ENCODE data around the gene PAPPA2. TPM values are rescaled to one million over a fixed set of nuclear protein-coding genes. Genes with fewer than 3 reads are reported as not detected.

Gene PAPPA2
- total RNA-seq, 1 experiment from 2014 or later = 0.06 TPM

DNA sequence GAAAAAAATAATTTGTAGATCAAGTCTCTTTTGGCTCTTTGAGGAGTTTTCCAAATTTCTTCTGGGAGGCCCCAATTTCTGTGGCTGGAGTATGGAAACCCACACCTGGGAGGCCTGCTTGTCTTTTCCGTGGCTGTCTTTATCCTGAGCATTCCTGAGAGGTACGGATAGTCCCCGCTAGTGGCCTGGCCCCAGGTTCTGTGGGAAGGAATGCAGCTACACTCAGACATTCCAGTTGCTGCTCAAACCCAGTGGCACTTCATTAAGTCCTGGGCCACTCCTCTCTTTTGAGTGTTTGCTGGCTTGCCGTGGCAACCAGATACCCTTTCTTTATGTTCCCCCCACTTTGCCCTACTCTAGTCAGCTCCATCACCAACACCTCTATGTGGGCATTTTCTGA is 391.1 kb downstream of the PAPPA2 start:
- no peak for DNase-seq (ENCODE audit: low read depth)

DNA sequence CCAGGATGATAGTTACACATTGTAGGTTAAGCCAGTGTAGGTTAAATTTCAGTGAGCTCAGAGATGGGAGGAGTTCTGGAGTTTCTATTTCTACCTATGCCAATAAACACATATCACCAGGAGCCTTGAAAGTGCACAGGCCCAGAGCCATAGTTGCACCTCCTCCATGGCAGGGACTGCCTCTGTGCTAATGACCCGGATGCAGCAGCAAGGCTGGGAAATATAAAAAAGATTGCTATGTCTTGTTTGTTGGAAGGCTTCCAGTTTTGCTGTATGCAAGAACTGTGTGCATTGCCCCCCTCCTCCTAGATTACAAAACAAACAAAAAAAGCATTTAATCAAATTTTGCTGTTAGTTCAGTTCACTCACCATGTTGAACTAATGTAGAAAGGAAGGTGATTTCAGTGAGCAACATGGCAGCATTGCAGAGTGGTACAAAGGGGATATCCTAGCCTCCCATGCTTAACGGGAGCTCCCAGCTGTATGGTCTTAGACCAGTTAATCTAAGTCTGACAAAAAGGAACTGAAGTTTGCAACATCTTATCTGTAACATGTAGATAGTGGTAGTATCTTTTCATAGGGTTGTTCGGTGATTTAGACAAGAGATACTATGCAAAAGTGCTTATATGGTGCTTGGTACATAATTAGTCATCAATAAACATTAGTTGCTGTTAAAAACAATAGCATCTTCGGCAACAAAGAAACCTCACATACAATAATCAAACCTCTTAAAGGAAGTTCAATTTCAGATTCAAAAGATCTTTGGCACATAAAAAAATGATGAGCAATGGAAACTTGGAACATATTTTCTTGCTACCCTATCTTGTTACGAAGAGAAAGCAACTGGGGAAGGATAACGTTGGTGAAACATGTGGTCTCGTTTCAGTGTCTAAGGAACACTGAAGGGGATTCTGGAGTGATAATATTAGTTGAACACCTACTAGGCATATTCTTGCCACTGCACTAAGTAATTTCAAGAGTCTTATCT is 392.1 kb downstream of the PAPPA2 start:
- DNase-seq (ENCODE audit: low read depth) = no peak

DNA sequence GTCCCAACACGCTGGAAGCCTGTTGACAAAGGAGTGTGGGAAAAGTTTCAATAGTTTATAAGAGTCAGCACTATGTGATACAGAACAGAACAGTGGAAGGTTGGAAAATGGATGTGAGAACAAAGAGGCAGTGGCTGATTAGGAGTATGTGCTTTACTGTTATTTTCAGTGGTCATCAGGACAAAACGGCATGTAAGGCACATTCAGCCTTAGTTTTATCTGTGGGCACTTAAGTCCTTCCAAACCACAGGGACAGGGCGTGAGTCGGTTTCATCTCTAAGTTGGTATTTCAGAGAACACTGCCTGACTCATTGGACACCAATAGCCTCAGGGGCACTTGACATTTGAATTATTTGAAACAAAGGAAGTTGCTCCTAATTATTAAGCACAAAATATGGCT is 394.7 kb downstream of the PAPPA2 start:
- DNase-seq (ENCODE audit: low read depth) = no peak

DNA sequence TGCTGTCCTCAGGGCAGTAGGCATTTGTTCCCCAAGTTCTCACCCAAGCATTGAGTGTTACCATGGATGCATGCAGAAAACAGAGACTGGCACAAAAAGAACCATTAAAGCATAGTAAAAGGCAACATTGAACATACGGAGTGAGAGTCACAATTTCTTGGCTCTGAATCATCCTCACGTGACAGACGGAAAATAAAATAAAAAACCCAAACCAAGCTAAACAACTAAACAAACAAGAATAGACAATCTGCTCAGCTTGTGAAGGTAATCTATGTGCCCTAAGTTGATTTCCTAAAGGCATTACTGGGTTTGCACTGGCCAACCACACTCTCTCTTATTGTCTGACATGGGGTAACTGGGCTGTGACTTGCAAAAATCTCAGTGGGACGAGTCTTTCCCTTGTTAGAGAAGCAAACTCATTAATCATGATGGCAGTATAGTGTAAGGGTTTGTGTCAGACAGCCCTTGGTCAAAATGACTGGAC is 395.5 kb downstream of the PAPPA2 start:
- DNase-seq (ENCODE audit: low read depth) = no peak

DNA sequence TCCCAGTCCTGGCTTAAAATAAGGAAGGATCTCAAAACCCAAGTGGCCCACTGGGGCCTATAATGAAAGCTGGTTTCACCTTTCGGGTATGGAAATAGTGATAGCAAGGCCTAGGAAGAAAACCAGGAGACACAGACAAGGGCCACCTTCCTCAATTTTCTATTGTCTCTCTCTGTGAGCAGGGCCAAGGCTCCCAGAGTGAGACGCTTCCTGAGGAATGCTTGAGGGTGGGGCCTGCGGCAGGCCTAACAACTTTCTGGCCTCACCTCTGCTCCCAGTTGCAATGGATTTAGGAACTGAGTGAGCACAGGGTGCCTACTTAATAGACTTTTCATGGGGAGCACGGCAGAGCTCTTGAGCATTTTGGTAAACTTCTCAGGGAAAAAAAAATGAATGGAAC is 400.6 kb downstream of the PAPPA2 start:
- DNase-seq (ENCODE audit: low read depth) = no peak

DNA sequence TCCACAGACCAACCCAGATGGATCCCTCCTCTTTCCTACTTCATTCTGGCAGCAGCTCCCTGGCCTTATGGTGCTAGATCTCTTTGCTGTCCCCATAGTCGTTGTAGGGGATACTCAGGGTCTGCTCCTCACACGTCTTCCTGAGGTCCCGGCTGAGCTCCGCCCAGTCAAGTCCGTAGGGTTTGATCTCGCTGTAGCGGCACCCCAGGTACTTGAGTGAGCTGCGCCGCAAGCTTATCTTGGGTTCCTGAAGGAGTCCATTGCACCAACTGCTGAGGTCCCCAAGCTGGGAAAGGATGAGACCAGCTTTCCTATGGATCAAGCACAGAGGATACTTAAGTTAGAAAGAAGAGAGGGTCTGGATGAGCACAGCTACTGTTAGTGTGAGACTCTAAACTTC is 401.2 kb downstream of the PAPPA2 start:
- DNase-seq (ENCODE audit: low read depth) = no peak

DNA sequence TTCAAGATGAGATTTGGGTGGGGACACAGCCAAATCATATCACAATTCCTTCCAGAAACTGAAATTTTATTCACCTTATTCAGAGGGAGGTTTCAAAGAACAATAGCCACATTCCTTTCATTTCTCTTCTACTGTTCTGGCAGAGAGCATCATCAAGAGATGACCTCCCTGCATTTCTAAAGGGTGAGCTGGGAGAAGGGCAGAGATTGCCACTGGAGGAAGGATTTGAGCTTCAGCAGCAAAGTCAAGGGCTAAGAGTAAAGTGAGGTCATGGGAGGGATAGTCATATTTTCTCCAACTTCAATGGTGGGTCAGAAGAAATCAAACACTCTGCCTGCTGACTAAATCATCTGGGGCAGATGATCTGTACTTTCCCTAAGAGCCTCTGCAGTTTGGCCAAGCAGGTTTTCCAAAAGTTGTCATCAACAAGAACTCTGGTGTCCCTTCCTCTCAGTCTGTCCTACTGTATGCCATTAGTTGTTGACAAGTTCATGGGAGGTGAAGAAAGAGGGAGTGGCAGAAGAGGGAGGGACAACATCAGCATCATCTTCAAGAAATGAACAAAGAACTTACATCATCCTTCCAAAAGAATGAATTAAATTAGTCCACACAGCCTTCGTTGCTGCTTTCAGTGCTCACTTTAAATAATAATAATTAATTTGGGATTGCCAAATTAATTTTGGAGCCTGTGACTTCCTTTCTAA is 403.2 kb downstream of the PAPPA2 start:
- no peak for DNase-seq (ENCODE audit: low read depth)

DNA sequence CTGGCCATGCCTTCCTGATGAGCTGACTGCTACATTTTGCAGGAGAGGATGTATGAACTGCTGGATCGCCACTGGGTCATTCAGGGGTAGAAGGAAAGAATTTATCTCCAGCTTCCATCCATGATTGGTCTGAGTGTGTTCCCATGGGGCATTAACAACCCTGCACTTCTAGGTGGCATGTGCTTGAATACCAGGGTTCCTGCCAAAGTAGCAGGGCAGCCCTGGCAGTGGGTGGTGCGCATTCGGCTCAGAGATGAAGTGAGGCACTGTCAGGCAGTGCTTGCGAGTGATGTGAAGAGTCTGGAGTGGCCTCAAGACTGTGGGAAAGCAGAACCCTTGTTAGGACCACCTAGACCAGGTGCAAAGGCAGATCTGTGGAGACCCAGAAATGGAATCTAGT is 406.6 kb downstream of the PAPPA2 start:
- no peak for DNase-seq (ENCODE audit: low read depth)

DNA sequence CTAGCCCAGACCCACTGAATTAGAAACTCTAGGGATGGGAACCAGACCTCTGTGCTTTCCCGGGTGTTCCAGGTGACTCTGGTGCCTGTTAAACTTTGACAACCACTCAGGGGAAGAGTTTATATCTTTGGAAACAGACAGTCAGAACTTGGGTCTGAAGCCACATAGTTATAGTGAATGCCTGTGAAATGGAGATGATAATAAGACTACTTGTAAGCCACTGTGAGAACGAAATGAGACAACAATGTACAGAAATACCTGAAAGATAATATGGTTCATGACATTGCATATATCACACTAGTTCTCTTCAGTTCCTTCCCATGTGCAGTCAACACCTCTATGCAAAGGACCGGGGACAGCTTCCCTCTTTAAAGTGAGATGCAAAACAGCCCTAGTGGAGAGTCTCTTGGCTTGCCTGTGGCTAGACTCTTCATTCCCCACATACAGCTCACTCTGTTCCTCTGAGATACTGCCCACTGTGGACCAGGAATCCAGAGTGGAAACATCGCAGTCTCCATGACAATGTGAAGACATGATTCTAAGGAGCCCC is 414.1 kb downstream of the PAPPA2 start:
- no peak for DNase-seq (ENCODE audit: low read depth)

DNA sequence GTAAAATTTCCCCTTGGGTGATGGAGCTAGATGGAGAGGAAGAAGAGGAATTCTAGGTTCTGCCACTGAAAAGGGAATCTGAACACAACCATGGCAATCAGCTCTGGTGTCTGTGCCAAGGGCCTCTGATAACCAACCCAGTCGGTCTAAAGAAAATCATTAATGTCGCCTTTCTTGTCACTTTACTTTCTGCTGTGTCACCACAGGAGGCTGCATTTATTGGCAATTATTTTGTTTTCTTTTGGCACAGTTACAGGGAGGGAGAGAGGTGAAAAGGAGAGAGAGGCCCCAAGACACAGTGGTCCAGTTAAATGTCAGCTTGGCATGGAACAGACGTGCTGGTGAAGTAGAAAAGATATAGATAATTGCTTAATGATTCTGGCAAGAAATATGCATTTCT is 414.6 kb downstream of the PAPPA2 start:
- DNase-seq (ENCODE audit: low read depth) = no peak

DNA sequence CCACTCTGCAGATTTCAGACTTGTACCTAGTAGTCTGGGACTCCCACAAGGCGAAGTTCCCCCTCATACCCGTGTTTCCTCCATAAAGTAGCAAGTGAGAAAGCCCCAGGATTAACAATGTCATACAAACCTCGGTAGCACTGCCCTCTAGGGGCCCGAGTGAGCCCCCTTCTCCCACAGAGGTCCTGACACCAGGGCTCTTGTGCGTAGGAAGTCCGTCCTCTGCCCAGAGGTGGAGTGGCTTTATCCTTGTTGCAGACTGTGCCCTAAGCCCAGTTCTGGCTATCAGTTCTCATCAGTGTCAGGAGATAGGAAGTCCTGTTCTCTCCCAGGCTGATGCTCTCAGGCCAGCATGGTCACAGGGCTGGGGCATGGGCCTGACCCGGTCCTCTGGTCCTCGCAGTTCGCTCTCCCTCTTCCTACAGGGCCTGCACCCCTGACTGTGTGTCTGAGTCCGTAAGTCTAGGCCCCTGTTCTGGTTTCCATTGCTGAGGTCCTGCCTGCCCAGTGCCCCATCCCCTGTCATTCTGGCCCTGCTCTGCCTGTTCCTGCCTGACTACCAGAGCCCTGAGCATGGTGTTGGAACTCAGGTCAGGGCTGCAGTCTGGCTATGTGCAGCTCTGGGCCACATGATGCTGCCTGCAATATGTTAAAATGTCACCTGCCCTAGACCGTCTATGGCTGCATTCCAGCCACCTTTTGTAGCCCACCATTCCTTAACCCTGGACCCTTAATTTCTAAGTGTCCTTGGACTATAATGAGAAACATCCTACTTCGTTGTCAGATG is 416.0 kb downstream of the PAPPA2 start:
- DNase-seq (ENCODE audit: low read depth) = no peak

DNA sequence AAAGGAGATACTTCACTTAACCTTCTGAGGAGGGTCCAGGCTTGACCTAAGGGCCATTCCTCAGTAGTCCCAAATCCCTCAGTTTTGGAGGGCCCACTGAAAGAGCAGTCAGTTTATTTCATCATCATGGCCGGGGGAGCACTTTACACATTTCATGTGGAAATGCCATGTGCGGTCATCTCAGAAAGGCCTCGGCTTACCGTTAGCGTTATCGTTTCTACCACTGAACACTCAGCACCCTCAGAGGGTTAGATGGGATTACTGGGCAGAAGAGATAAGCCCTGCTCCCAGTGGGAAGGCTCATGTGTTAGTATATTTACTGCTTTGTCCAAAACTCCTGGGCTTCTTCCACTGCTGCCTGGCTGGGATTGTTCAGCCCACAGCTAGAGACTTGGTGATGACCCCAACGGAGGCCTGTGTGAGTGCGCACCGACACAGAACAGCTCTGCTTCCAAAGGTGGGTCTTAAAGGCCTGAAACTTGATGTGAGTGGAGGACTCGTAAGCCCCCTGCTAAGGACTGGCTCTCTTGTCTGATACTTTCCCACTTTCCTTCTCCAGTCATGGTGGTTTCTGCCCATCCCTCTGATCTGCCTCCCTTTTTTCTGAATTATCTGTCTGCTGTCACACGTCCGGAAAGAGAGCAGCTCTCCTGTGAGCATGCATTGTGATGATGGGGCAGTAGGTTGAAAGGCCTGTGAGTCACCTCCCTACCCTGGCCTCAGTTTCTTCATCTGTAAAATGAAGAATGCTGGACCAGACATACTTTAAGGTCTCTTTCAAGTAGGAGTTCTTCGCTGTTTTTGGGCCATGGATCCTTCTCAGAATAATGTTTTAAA is 417.0 kb downstream of the PAPPA2 start:
- no peak for DNase-seq (ENCODE audit: low read depth)

DNA sequence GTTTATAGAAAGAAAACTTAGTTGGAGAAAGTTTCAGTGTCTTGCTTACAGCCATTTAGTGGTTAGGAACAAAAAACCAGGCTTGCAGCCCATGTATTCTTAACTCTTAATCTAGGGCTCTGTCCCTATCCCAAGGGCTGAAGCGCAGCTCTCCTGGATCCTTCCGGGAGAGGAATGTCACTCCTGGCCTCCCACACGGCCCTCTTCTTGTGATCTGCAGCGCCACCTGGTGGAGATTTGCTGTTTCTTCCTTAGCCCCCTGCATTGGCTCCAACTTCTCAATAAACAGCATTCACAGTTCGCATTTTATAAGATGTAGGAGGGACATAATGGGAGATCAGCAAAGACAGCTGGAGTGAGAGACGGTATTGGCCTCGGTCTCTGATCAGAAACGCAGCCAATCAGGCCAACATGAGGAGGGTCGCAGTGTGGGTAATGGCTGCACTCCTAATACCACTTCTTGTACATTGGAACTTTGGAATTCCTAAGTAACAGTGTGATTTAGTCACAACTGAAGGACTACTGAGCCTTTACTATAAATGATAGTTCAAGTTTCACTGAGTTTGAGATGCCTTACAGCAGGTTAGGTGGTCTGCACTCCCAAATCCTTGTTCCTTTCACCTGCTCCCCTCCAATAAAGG is 418.1 kb downstream of the PAPPA2 start:
- peak; percentile 55 for DNase-seq (ENCODE audit: low read depth)

DNA sequence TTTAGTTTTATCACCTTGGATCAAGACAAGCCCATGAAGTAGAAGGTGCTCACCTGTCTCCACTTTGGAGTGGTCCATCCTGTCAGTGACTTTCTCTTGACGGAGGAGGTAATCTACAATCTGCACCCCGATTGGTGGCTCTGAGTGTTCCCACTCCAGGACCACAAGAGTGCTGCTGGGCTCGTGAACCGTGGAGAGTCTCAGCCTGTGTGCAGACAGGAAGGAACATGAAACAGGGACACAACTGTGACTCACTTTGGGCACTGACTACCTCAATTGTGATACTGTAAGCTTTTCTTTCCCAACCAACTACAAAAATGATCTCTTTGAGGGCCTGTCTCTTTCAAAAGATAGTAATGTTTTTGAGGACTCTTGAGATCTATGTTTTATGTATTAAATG is 421.3 kb downstream of the PAPPA2 start:
- no peak for DNase-seq (ENCODE audit: low read depth)

DNA sequence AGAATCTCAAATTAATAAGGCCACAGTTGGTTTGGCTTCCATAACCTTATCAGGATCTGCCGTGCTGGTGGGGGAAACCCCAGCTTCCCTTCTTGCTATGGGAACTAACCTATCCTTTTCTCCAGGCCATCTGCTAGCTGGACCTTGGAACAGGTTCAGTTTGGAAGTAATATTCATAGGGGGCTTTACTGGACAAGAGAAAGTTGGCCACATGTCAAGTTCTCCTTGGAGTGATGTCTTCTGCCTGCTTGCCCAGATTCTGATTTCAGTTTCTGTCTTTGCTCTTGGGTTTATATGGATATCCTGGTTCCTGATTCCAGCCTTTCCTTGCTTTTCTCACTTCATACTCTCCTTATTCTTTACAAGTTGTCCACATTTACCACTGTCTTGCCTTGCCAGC is 421.9 kb downstream of the PAPPA2 start:
- DNase-seq (ENCODE audit: low read depth) = no peak

DNA sequence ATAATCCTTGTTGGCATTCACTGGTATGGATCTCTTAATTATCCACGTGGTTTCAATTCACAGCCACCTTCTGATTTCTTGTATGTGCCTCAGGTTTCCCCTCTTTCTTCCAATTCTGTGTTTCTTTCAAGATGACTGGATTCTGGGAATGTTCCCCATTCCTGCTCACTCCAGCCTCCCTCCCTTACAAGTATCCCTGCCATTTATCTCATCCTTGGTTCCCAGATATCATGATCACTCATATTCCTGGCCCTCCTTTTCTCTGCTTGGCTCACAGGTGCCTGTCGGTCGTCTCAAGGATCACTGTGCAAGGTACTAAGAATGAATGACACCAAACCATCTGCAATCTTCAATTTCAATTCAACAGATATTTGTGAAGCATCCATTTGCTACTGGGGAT is 422.4 kb downstream of the PAPPA2 start:
- no peak for DNase-seq (ENCODE audit: low read depth)

DNA sequence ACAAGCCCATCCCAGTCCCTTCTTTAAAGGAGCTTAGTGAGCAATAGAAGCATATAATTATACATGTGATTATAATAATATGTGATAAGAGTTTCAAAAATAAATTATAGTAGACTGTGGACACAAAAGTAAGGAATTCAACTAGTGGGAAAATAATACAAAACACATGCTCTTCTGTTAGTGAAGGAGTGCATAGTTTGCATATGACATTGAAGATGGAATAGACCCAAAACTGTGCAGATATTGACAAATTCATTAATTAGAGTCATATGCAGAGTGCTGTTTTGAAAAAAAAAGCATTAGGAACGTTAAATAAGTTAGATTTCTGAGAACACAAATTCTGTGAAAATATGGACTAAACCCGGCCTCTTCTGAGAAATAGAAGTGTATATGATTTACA is 422.8 kb downstream of the PAPPA2 start:
- no peak for DNase-seq (ENCODE audit: low read depth)

DNA sequence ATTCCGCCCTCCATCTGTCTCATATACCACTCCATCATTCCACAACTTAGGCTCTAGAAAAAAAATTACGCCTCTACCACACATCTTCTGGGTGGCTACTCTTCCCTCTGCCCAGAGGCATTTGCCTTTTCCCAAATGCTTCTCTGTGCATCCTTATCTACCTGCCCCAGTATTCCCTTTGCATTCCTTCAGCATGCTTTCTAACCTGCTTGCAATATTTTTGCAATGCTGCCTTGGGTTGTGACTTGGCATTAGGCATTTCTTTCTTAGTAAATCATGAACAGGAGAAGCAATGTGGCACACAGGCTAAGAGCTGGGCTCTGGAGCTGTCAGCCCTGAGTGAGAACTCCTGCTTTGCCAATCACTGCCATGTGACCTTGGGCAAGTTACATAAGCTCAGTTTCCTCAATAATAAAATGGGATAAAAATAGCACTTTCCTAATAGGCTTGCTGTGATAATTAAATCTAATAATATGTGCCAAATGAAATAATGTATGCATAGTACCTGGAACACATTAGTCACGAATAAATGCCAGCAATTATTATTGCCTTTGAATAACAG is 425.6 kb downstream of the PAPPA2 start:
- no peak for DNase-seq (ENCODE audit: low read depth)

DNA sequence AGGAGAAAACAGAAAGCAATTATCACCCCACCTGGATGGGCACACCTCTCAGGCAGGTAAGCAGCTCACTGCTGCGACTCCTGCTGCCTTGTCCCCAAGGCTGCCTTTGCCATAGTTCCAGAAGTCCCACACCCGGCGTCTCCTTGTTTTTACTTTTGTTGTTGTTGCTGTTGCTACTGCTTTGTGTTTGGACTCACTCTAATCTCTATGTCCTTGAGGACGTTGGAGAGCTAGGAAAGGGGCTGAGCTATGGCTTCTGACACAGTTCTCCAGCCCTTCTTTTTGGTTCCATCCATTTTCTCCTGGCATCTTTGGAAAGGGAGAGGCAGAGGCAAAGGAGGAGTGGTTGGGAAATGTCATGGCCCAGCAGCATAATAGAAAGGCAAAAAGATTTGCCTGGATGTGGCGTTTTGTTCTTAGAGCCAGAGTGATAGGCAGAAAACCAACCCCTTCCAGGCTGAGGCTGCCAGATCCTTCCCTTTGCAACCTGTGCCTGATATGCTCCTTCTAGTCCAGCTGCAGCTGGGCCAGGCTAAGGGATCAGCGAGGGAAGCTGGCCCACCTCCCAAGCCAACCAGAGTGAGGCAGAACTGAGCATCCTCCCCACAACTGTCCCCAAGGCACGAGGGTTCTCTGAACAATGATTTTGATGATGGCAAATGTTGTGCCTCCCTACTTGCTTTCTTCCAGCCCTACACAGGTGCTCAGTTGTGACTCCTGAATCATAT is 430.8 kb downstream of the PAPPA2 start:
- DNase-seq (ENCODE audit: low read depth) = no peak

All from LHCN-M2 (cell line).